Stimulated activated CD4-positive, alpha-beta T cell treated with anti-CD3 and anti-CD28 coated beads, TNF-alpha, amount 100 ng/mL, for 48 hours (primary cell): ENCODE results near the gene CARD8.
A peak's percentile ranks its signal among the peaks of the same experiment; 100 is the strongest.

Experiments
- DNase-seq, 3 donors: peaks; one replicate each; pipeline ENCODE4 v3.0.0-alpha.2; 2020; ENCODE audit warnings: low read depth in 3 of 3

The CARD8 gene

GRCh38 chr19:48174445-48175030 is 81.2 kb downstream of the CARD8 start:
- DNase-seq, result no peak

GRCh38 chr19:48171710-48172109 is 84.0 kb downstream of the CARD8 start:
- no peak for DNase-seq

GRCh38 chr19:48170817-48171347 is 84.8 kb downstream of the CARD8 start:
- DNase-seq, result peak in 1 of 3 donors; percentile 8

- DNase-seq, result peak; percentile 79 to 90 (median 86)
Observed at GRCh38 chr19:48169939-48170803, 85.5 kb downstream of the CARD8 start, which contains the start of the genes LIG1 and ZSWIM9. Gene LIG1 (minus strand): TSS chr19:48170344. CDS start chr19:48165566, 4,778 bp downstream. Gene ZSWIM9 (plus strand): TSS chr19:48170680. CDS start chr19:48171803, 1,123 bp downstream.

- peak; percentile 82 to 97 (median 91) for DNase-seq
Observed at GRCh38 chr19:48169578-48169938, 86.2 kb downstream of the CARD8 start.

GRCh38 chr19:48168689-48169088 is 87.0 kb downstream of the CARD8 start:
- no peak for DNase-seq

GRCh38 chr19:48158210-48158790 is 97.4 kb downstream of the CARD8 start:
- no peak for DNase-seq
